ENCODE measurements around the gene NUP54.

The NUP54 gene

GRCh38 chr4:76148142-76148865 lies at the start of gene NUP54:
TSS of gene NUP54 (minus strand) at chr4:76148397. CDS start at chr4:76148374, 23 bp downstream.
- peak; percentile 96 for DNase-seq

- DNase-seq = no peak
Measured at GRCh38 chr4:76197031-76197743, 49.0 kb upstream of the NUP54 start.

- no peak for DNase-seq
Measured at GRCh38 chr4:76196376-76196775, 48.2 kb upstream of the NUP54 start.

- no peak for DNase-seq
Measured at GRCh38 chr4:76195326-76195725, 47.1 kb upstream of the NUP54 start.

- no peak for DNase-seq
Measured at GRCh38 chr4:76194325-76194724, 46.1 kb upstream of the NUP54 start.

GRCh38 chr4:76192236-76192635 lies 44.0 kb upstream of the NUP54 start:
- no peak for DNase-seq

GRCh38 chr4:76188557-76188956 lies 40.4 kb upstream of the NUP54 start:
- DNase-seq = no peak

GRCh38 chr4:76188149-76188548 lies 40.0 kb upstream of the NUP54 start:
- no peak for DNase-seq

- DNase-seq = no peak
Measured at GRCh38 chr4:76187152-76187551, 39.0 kb upstream of the NUP54 start.

GRCh38 chr4:76182463-76182862 lies 34.3 kb upstream of the NUP54 start:
- DNase-seq = no peak

- peak; percentile 88 for DNase-seq
Measured at GRCh38 chr4:76179398-76180318, 31.5 kb upstream of the NUP54 start.

GRCh38 chr4:76178296-76178695 lies 30.1 kb upstream of the NUP54 start:
- no peak for DNase-seq

GRCh38 chr4:76177709-76178108 lies 29.5 kb upstream of the NUP54 start:
- DNase-seq = no peak

- no peak for DNase-seq
Measured at GRCh38 chr4:76175336-76175735, 27.1 kb upstream of the NUP54 start.

GRCh38 chr4:76174216-76174615 lies 26.0 kb upstream of the NUP54 start:
- DNase-seq = no peak

GRCh38 chr4:76168688-76169087 lies 20.5 kb upstream of the NUP54 start:
- DNase-seq = no peak

GRCh38 chr4:76166480-76166879 lies 18.3 kb upstream of the NUP54 start:
- DNase-seq = no peak

GRCh38 chr4:76160355-76160754 lies 12.2 kb upstream of the NUP54 start:
- DNase-seq = no peak

GRCh38 chr4:76156635-76157034 lies 8.4 kb upstream of the NUP54 start:
- DNase-seq = peak; percentile 32

- DNase-seq = peak; percentile 25
Measured at GRCh38 chr4:76155979-76156378, 7.8 kb upstream of the NUP54 start.

GRCh38 chr4:76153356-76153755 lies 5.2 kb upstream of the NUP54 start:
- DNase-seq = no peak

- peak; percentile 83 for DNase-seq
Measured at GRCh38 chr4:76147454-76148141, 599 bp downstream of the NUP54 start.

GRCh38 chr4:76144546-76144945 lies 3.7 kb downstream of the NUP54 start:
- no peak for DNase-seq
